ENCODE data around the gene BIVM.

DNA sequence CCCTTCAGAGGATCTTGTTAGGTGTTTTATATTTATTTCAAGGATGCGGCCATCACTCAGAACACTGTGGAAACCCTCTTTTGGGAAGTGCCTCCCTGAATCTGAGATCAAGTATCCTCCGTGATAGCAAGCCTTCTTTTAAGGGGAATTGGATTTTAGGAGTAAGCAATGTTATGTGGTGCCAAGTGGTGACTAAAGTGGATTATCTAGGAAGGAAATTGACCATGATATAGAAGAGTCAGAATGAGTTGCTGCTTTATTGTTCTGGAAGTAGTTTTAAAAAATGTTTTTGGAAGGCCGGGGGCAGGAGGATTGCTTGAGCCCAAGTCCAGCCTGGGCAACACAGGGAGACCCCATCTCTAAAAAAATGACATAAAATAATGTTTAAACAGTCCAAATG, 53.6 kb downstream of the BIVM start:
- TF ChIP-seq, protein P1, sequence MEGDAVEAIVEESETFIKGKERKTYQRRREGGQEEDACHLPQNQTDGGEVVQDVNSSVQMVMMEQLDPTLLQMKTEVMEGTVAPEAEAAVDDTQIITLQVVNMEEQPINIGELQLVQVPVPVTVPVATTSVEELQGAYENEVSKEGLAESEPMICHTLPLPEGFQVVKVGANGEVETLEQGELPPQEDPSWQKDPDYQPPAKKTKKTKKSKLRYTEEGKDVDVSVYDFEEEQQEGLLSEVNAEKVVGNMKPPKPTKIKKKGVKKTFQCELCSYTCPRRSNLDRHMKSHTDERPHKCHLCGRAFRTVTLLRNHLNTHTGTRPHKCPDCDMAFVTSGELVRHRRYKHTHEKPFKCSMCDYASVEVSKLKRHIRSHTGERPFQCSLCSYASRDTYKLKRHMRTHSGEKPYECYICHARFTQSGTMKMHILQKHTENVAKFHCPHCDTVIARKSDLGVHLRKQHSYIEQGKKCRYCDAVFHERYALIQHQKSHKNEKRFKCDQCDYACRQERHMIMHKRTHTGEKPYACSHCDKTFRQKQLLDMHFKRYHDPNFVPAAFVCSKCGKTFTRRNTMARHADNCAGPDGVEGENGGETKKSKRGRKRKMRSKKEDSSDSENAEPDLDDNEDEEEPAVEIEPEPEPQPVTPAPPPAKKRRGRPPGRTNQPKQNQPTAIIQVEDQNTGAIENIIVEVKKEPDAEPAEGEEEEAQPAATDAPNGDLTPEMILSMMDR (conservative IDR thresholded peaks at IDR 0.05; ENCODE audit: low read depth in 2 of 2), result no peak
- TF ChIP-seq POLR2AphosphoS5 (IDR thresholded peaks at IDR 0.05; ENCODE audit: low read depth), result no peak
- no peak for TF ChIP-seq EZH2 (IDR thresholded peaks at IDR 0.05; ENCODE audit: low read depth, unreplicated experiment)
- no peak for TF ChIP-seq CREB1 (CRISPR knock-in tag; IDR thresholded peaks at IDR 0.05; ENCODE audit: low read depth)
- TF ChIP-seq, protein P2, sequence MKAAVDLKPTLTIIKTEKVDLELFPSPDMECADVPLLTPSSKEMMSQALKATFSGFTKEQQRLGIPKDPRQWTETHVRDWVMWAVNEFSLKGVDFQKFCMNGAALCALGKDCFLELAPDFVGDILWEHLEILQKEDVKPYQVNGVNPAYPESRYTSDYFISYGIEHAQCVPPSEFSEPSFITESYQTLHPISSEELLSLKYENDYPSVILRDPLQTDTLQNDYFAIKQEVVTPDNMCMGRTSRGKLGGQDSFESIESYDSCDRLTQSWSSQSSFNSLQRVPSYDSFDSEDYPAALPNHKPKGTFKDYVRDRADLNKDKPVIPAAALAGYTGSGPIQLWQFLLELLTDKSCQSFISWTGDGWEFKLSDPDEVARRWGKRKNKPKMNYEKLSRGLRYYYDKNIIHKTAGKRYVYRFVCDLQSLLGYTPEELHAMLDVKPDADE (IDR thresholded peaks at IDR 0.05), result no peak
